ENCODE data around the gene SENP6.
A peak's percentile ranks its signal among the peaks of the same experiment; 100 is the strongest.
"Not testable (repeated sequence)": the region's sequence is repeated elsewhere in the genome, so short reads cannot be mapped to it uniquely, and the experiment has no call there.

Gene SENP6

GRCh38 chr6:75601304-75602245 is at the start of gene SENP6:
TSS of gene SENP6 (plus strand) at chr6:75601880. CDS start at chr6:75602525, 645 bp downstream.
- DNase-seq (ENCODE audit: low spot score) = peak; percentile 88

GRCh38 chr6:75556240-75556639 is 45.4 kb upstream of the SENP6 start:
- no peak for DNase-seq (ENCODE audit: low spot score)

GRCh38 chr6:75557068-75557467 is 44.6 kb upstream of the SENP6 start:
- no peak for DNase-seq (ENCODE audit: low spot score)

- DNase-seq (ENCODE audit: low spot score) = peak; percentile 34
Measured at GRCh38 chr6:75563032-75563431, 38.6 kb upstream of the SENP6 start.

GRCh38 chr6:75566137-75566767 is 35.4 kb upstream of the SENP6 start:
- no peak for DNase-seq (ENCODE audit: low spot score)

GRCh38 chr6:75568100-75568499 is 33.6 kb upstream of the SENP6 start:
- DNase-seq (ENCODE audit: low spot score) = no peak

GRCh38 chr6:75568965-75569364 is 32.7 kb upstream of the SENP6 start:
- no peak for DNase-seq (ENCODE audit: low spot score)

- DNase-seq (ENCODE audit: low spot score) = not testable (repeated sequence)
Measured at GRCh38 chr6:75570671-75571070, 31.0 kb upstream of the SENP6 start.

- no peak for DNase-seq (ENCODE audit: low spot score)
Measured at GRCh38 chr6:75572072-75572471, 29.6 kb upstream of the SENP6 start.

GRCh38 chr6:75579951-75580350 is 21.7 kb upstream of the SENP6 start:
- DNase-seq (ENCODE audit: low spot score) = no peak

- DNase-seq (ENCODE audit: low spot score) = no peak
Measured at GRCh38 chr6:75581231-75581630, 20.4 kb upstream of the SENP6 start.

GRCh38 chr6:75584552-75584951 is 17.1 kb upstream of the SENP6 start:
- not testable (repeated sequence) for DNase-seq (ENCODE audit: low spot score)

GRCh38 chr6:75588948-75589347 is 12.7 kb upstream of the SENP6 start:
- DNase-seq (ENCODE audit: low spot score) = no peak

GRCh38 chr6:75590370-75590769 is 11.3 kb upstream of the SENP6 start:
- no peak for DNase-seq (ENCODE audit: low spot score)

GRCh38 chr6:75596380-75596779 is 5.3 kb upstream of the SENP6 start:
- not testable (repeated sequence) for DNase-seq (ENCODE audit: low spot score)

GRCh38 chr6:75600768-75601167 is 912 bp upstream of the SENP6 start:
- DNase-seq (ENCODE audit: low spot score) = no peak

- peak; percentile 77 for DNase-seq (ENCODE audit: low spot score)
Measured at GRCh38 chr6:75602246-75603105, 796 bp downstream of the SENP6 start.

GRCh38 chr6:75603106-75603420 is 1.4 kb downstream of the SENP6 start:
- no peak for DNase-seq (ENCODE audit: low spot score)

GRCh38 chr6:75604294-75604693 is 2.6 kb downstream of the SENP6 start:
- no peak for DNase-seq (ENCODE audit: low spot score)

GRCh38 chr6:75605635-75606034 is 4.0 kb downstream of the SENP6 start:
- DNase-seq (ENCODE audit: low spot score) = no peak

GRCh38 chr6:75608304-75608703 is 6.6 kb downstream of the SENP6 start:
- no peak for DNase-seq (ENCODE audit: low spot score)

- no peak for DNase-seq (ENCODE audit: low spot score)
Measured at GRCh38 chr6:75608956-75609533, 7.4 kb downstream of the SENP6 start.
